ENCODE data around the gene GPR153.

DNA sequence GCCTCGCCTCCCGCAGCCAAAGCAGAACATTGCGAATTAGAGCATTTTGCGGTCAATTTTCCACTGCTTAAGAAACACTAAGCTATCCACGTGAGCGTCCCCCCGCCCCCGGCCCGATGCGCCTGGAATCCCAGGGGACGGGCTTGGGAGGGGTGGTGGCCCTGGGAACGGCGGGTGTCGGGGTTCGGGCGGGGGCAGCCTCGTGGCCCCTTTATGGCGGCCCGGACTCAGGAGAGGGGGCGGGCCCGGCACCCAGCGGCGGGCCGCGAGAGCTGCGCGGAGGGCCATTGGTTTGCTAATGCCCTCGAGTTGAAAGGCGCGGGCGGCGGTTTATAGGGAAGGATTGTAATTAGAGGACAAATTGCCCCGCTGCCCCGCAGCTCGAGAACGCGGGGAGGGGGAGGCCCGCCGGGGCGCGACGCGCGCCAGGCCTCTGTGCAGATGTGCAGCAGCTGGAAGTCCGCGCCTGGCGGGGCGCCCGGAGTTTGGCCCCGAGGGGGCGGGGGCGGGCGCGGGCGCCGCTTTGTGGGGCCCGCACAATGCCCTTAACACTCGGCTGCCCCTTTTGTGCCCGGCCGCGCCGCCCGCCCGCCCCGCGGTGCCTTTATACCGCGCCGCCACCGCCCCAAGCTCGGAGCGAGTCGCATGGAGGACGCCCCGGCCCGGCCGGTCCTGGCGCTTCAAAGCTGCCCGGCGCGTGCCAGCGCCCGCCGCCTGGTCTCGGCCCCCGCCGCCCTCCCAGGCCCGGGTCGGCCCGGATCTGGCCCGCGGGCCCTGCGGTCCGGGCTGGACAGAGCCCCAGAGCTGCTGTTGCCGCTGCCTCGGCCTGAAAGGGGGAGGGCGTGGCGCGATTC, 18.8 kb downstream of the GPR153 start:
- peak; percentile 25 for TF ChIP-seq EZH2 (IDR thresholded peaks at IDR 0.05; ENCODE audit: borderline replicate concordance, low read length)
- TF ChIP-seq, protein P1, sequence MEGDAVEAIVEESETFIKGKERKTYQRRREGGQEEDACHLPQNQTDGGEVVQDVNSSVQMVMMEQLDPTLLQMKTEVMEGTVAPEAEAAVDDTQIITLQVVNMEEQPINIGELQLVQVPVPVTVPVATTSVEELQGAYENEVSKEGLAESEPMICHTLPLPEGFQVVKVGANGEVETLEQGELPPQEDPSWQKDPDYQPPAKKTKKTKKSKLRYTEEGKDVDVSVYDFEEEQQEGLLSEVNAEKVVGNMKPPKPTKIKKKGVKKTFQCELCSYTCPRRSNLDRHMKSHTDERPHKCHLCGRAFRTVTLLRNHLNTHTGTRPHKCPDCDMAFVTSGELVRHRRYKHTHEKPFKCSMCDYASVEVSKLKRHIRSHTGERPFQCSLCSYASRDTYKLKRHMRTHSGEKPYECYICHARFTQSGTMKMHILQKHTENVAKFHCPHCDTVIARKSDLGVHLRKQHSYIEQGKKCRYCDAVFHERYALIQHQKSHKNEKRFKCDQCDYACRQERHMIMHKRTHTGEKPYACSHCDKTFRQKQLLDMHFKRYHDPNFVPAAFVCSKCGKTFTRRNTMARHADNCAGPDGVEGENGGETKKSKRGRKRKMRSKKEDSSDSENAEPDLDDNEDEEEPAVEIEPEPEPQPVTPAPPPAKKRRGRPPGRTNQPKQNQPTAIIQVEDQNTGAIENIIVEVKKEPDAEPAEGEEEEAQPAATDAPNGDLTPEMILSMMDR (conservative IDR thresholded peaks at IDR 0.05 in 1 of 2, IDR thresholded peaks at IDR 0.05 in 1 of 2; ENCODE audit: extremely low read depth in 1 of 2, insufficient read depth in 1 of 2, low read depth in 1 of 2, low read length in 2 of 2), result no peak

Measured in mammary epithelial cell (primary cell).